GM21390 (cell line): ENCODE results near the gene CTNNA3.
A peak's percentile ranks its signal among the peaks of the same experiment; 100 is the strongest.

Source experiments
- ATAC-seq: cut with Tn5 transposase; IDR thresholded peaks from one replicate; pipeline ENCODE4 v1.9.1; 2021; ENCODE audit not compliant: unreplicated experiment

CTNNA3 gene

DNA sequence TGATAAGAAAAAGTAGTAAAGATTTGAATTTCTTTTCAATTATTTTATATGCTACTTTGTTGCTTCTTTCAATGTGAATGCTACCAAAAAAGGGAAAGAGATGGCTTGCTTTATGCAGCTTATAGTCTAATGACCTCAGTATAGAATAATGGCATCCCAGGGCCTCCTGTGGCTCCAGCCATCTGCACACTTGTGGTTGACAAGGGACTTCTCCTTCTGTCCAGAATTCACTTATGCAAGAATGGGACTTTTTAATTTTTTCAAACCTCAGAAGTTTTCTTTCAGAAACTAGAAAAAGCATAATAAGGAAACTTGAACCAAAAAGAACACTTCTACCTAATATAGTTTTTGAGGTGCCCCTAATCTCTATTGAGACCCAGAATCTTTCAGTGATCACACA lies 310.9 kb downstream of the CTNNA3 start:
- ATAC-seq = no peak

DNA sequence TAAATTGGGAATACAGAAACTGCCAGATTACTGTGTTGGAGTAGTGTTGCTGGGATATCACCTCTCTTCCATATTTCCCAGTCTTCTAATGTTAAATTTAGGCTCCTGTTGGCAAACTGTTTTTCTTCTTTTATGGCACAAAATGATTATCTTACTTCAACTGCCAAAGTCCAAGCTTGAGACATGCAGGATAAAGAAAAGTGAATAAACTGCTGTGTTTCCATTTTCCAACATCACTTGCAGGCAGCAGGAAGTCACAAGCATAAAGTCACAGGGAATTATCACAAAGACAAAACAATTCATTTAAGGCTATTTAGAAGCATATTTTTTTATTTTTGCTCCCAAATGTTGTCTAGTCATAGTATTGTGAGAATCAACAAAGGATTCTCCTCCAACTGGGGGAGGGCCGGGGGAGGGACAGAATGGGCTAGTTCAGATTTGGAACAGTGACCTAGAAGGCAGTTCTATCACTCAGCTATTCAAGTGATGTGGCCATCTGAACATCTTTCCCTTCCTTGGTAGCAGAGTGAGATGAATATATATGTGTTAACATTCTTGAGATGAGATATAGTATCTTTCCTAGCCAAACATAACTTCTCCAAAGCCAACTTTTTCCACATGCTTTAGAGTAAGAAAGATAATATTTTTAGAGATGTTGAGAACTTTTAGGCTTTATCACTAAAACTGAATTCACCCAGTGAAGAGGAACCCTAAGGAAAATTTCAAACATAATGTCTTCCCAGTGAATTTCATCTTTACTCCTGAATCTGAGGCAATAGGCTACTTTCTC lies 364.7 kb downstream of the CTNNA3 start:
- ATAC-seq = no peak

DNA sequence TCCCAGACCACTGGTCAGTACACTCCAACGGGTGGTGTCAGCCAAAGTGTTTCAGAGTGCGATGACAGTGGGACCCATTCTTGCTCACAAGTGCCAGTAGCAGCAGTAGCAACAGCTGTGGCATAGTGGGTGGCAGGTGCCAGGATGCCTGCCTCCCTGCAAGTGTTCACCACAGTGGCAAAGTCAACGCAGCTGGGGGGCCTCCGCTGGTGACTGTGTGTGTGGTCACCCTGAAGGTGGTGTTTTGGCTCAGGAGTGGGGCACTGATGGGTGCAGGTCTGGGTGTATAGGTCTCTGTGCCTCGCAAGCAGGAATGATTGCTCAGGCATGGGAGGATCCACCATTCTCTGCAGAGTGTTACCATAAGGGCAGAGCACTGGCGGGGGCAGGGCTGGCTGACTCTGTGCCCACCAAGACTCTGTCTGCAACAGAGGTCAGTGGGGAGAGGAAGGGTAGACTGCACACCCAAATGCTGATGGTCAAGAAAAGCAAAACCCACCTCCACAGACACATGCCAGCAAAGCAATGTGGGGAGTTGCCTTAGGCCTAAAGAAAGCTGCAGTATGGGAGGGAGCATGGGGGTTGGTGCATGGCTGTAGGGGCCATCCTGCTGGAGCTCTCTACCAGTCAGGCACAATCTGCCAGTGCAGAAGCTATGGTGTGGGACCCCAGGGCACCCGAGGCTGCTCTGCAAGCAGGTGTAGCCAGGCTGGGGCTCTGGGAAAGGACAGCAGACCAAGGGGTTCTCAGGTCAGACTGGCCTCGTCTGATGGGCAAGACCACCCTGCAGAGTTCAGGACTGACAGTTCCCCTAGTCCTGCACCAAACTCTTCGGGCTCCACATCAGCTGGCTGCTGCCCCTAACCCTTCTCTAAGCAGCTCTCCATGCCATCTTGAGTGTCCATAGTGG lies 368.1 kb downstream of the CTNNA3 start:
- ATAC-seq = no peak

DNA sequence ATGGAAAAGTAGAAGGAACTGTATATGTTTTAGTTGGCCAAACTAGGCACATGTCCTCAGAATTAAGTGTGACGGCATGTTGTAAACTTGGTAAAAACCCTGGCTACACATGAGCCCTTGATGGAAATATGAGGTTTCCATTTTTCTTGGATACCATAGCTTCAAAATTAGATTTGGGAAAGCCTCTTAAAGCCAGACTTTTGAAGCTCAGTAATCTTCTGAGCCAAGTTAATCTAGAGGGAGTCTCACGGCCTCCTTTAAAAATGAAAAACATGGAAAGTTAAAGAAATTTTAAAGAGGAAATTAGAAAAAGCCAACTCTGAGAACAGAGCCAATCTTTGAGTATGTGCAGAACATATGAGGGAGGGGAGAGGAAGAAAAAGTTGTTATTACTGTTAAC lies 376.0 kb downstream of the CTNNA3 start:
- no peak for ATAC-seq

DNA sequence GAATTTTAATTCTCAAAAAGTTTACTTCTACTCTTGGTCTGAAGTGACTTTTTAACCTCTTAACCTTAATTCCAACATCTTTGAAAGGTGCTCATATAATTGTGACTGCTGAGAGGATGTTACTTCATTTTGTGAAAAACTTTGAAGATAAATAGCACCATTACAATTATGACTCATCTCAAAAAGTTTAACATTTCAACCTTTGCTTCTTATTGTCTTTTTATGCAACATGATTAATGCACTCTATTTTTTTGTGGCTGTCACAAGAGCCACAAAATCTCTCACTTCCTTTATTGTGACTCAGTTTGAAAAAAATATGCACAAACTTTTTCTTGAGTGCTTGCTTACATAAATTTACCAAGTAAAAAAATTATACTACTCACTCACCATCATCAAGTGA lies 387.1 kb downstream of the CTNNA3 start:
- no peak for ATAC-seq

DNA sequence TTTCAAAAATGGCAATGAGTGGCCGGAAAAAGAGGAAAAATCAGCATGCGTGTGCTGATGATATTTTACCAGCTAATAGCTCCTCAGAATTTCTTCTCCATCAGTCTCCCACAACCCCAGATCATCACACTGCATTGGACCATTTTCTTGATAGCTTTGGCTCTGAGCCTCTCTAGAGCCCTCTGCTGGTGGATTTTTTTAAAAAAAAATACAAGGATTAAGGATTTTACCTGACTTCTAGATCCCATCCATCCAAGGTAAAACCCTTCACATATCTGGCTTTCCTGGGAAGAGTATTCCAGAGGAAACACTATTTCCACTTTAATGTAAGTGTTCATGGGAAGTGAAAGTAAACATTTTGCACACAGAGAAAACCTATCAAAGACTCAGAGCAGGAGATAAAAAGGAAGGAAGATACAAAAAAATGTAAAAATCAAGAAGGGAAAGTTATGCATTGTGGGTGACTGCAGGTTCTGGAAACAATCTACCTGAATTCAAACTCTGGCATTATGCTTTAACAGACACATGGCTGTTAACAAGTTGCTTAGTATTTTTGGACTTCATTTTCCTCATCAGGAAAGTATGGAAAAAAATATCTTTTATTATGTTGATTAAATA lies 389.3 kb downstream of the CTNNA3 start:
- ATAC-seq = peak; percentile 57

DNA sequence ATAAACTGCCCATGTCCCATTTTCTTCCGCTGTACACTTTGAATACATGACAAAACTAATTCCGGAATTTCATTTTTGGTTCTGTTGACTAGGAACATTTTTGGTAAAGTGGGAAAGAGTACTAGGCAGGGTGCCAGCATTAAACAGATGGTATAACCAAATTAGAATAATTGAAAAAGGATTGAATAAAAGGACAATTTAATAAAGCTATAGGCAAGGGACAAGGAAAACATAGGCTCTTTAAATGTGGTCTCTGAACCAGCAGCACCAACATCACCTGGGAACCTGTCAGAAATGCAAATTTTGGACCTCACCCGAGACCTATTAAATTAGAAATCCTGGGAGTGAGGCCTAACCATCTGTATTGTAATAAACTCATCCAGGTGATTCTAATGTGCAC lies 393.3 kb downstream of the CTNNA3 start:
- no peak for ATAC-seq

DNA sequence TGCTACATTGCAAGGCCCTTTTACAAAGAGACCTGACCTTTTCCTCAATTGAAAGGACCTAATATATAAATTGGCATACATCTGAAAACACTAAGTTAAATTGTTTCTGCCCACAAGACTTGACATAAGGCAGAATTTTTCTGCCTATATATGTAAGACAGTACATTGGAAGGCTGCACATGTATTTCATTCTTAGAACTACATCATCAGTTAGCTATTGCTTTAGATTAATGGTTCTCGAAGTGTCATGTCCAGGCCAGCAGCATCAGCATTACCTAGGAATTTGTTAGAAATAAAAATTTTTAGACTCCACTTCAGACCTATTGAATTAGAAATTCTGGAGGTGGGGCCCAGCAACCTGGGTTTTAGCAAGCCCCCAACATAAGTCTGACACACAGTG lies 396.2 kb downstream of the CTNNA3 start:
- no peak for ATAC-seq

DNA sequence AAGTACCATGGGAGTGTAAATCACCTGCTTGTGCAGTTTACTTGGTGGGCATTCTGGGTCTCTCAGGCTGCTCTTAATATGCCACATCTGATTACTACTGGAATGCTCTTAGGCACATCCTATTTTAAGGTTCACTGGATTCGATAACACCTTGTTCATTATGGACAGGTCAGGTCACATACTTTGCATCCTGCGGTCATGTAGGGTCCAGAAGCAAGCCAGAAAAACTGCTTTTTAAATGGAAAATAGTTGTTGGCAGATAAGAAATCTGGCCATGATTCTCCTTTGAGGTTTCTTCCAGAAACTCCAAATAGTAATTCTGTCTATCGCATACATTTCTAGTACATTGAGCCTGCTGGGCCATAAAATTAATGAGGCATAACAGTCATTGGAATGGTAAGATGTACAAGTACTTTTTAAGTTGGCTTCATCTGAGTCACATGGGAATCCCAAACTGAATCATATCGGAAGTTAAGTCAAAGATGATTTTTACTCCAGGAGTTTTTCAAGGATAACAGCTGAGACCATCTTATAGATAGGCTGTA lies 398.3 kb downstream of the CTNNA3 start:
- no peak for ATAC-seq

DNA sequence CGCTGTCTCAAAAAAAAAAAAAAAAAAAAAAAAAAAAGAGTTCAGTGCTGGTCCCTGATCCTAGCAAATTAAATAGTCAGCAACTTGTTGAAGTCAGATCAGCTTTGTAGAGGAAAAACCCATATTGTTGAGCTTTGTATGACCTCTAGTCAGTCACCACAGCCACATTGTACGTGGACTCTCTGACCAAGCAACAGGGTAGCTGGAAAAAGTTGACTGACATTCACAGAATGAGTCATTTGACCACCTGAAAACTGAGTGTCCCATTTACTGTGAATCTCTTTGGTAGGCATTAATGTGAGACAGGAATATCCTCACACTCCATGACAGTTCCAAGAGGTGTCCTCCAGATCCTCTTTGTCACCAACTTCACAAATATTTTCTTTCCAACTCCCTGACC lies 399.1 kb downstream of the CTNNA3 start:
- no peak for ATAC-seq

DNA sequence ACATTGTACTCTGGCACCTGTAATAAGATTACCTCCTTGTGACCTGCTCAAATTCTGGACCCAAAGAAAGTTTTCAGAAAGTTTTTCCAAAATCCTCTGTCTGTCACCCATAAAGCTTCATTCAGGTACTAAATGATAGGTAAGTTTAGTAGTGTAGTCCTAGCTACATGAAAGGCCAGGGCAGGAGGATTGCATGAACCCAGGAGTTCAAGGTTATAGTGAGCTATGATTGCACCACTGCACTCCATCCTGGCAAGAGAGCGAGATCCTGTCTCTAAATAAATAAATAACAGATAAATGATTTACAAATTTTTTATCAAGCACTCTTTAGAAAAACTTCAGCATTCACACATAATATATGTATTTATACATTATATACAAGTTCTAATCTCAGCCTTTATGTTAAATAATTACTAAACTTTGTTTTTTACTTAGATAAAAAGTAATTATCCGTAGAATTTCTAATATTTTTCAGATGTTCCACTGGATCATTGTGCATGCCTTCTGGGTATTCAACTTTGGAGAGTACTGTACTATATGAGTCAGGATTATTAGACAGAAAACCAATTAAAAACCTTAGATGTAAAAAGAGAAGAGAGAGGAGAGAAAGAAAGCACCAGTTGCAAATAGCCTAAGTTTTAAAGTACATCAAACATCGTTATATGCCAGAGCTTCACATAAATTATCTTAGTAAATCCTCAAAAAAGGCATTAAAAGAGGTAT lies 407.1 kb downstream of the CTNNA3 start:
- no peak for ATAC-seq

DNA sequence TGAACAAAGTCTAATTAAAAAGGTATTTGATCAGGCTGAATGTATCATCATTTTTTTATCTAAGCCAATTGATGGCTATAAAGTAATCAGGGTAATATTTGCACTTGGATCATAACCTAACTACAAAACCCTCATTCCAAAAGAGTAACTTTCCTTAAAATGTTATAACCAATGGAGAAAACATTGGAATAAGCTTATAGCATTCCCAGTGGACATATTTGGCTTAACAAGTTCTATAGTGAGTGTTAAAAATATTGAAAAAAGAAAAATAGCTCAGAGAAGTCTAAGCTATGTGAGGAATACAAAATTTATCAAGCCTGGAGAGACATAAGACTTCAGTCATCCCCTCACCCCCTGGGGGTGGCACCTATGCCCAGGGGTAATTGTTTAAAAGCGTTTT lies 411.4 kb downstream of the CTNNA3 start:
- no peak for ATAC-seq

DNA sequence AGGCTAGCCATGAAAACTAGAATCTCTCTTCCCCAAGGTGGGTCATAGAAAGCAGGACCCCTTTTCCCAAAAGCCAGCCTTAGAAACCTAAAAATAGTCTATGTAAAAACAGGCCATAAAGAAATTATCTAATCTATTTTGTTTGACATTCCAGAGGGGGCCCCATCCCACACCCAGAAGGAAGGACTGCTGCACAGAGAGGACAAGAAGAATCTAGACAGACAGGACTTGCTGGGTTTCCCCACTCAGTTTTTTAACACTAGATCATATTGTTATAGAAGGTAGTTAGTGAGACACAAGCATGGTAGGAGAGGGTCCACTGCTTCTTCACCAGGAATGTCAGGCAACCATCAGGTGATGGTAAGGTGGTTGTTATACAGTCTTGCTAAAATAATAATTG lies 413.1 kb downstream of the CTNNA3 start:
- no peak for ATAC-seq

DNA sequence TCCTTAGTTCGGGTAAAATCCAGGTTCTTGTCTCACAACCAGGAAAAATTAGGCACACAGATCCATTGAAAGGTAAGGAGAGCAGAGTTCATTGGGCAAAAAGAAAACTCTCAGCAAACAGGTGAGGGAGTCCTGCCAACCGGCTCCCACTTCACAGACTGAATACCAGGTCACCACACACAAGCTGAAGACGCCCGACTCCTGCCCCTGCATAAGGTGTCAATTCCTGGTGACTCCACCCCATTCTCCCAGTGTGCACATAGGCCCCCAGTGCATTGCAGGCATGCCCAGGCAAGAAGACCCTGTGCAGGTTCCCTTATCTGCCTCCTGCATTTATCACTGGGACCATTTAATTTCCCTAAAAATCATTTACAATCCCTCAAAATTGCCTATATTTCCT lies 415.6 kb downstream of the CTNNA3 start:
- no peak for ATAC-seq

DNA sequence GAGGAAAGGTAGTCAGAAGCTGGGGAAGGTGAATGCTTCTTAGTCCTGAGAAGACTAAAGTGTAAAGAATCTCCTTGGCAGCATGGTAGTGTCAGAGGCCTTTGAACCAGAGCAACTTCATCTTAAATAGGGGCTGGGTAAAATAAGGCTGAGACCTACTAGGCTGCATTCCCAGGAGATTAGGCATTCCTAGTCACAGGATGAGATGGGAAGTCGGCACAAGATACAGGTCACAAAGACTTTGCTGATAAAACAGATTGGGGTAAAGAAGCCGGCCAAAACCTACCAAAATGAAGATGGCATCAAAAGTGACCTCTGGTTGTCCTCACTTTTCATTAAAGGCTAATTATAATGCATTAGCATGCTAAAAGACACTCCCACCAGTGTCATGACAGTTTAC lies 418.6 kb downstream of the CTNNA3 start:
- ATAC-seq = no peak

DNA sequence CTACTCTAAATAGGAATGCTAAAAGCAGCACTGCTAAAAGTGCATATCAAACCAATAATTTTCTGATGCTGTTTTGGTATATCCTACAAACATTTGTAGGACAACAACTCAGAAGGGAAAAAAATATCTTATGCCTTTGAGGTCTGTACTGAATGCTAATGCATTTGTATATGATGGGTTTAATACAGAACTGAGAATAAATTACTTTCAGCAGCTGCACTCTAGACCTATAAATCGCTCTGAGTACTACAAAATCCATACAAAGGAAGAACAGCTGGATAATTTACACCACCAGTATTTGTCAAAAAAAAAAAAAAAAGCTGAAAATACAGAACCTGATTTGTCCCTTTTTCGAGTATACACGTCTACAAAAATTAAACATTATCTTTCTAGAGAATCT lies 426.2 kb downstream of the CTNNA3 start:
- no peak for ATAC-seq

DNA sequence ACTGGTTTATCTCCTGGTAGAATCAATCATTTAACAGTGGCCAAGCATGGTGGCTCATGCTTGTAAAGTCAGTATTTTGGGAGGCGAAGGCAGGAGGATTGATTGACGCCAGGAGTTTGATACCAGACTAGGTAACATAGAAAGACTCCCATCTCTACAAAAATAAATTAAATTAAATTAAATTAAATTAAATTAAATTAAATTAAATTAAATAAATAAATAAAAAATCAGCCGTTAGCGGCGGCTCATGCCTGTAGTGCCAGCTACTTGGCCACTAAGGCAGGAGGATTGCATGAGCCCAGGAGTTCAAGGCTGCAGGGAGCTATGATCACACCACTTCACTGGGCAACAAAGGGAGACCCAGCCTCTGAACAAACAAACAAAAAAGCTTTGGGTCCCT lies 427.8 kb downstream of the CTNNA3 start:
- ATAC-seq = no peak

DNA sequence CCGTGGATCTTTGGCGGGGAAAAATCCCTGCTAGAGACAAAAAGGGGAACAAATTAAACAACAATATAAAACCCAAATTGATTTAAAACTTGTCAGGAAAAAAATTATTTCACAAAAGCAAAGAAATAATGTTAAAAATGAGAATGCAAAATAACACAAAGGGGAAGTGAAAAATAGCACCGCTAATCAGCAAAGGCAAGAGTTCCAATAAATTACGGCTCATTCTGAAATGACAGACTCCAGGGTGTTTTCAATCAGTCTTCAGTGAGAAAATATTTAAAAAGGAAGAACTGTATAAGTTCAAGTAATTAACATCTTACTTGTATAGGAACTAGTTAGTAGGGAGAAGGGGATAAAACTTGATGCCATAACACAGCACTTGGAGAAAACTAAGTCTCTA lies 433.3 kb downstream of the CTNNA3 start:
- no peak for ATAC-seq

DNA sequence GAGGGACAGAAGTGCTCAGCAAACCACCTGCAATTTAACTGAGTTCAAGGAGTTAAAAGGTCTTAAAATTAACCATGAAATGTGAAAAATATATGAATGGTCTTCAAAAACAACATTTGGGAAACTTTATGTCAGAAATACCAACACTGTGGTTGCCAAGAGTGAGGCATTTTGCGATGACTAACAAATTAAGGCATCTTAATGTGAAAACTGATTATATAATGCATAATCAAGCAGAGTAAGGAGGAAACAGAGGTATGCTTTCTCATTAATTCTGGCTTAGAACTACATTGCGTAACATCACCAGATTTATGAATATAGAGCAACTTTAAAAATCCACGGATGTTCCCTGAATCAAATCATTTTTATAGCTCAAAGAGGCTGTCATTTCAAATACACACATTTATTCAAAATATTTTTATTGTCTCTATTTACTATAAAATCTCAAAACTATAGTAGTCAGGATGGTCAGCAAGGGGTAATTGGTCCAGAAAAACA lies 434.6 kb downstream of the CTNNA3 start:
- ATAC-seq = no peak

DNA sequence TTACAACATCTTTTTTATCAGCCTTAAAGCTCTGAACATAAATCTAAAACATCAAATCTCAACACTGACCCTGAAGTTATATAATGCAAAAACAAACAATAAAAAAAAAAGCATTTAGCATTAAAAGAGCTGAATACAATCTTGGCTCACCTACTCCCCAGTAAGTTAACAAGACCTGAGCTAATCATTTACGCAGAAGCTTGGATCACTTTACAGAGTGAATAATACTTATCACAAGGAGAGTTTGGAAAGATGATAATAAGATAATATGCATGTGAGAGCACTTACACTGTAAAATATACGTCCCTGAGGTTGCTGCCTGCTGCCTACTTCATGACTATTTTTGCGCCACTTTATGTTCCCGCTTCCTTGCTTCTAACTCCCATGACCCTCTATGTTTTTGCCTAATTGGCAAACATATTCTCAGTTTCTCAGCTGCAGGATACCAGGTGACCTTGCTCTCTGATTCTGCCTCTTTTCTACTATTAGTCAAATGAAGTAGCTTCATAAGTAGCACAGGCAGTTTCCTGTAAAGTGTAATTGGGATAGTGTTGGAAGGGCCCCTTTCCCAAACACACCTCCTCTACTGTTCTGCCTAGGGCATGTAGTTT lies 436.6 kb downstream of the CTNNA3 start:
- ATAC-seq = no peak
